ENCODE results near the gene ZNF737. TPM values are rescaled to one million over a fixed set of nuclear protein-coding genes. Genes with fewer than 3 reads are reported as not detected.
"Not testable (repeated sequence)": the region's sequence is repeated elsewhere in the genome, so short reads cannot be mapped to it uniquely, and the experiment has no call there.

ZNF737 gene
- total RNA-seq (10 to 100 TPM; 17.8 to 33.0 (median 21.1) TPM), polyA plus RNA-seq (1 to 10 TPM; 3.2 to 5.2 (median 5.0) TPM)
- long read RNA-seq, donor 1, partial matches to known transcripts: 0 of 4 reads
- long read RNA-seq, donor 1, other reads (novel, unspliced or antisense): 0 of 4 reads
- long read RNA-seq, donor 2, partial matches to known transcripts: 0 of 4 reads
- long read RNA-seq, donor 2, other reads (novel, unspliced or antisense): 0 of 4 reads

GRCh38 chr19:20565321-20566018 lies at the start of gene ZNF737:
ZNF737 (minus strand) TSS chr19:20565781; CDS start chr19:20565640, 141 bp downstream.
- no peaks in the 10 kb centered on the region for H3K27me3 ChIP-seq (replicated peaks in 1 of 7)
- H3K4me1 ChIP-seq: peaks cover 4 to 22% (median 11%) of the 10 kb centered on the region in 6 donors
- peaks cover 0 to 81% (median 65%) of the 10 kb centered on the region in 8 donors for H3K9me3 ChIP-seq
- DNase-seq: peak; percentile 93
- WGBS, 5 donors: 0 to 1% (median 0%) methylated on average over 17 to 28 of the region's 28 CpGs
- intact Hi-C loops (cut with DNase I; ENCODE audit: low total_unique reads): no loop called here
- peak; percentile 85 to 93 (median 90) for TF ChIP-seq POLR2AphosphoS5 (IDR thresholded peaks at IDR 0.05)
- TF ChIP-seq POLR2A (IDR thresholded peaks at IDR 0.05): peak in 2 of 3 donors; percentile 37 to 87
- peak in 7 of 11 experiments; percentile 20 to 40 (median 28) for TF ChIP-seq CTCF (IDR thresholded peaks at IDR 0.05 in 8 of 11, conservative IDR thresholded peaks at IDR 0.05 in 3 of 11)
- peaks cover 0 to 41% (median 21%) of the 10 kb centered on the region in 6 donors for H3K36me3 ChIP-seq
- peak within 1 kb of the TSS; percentile 75 to 92 (median 90) for H3K27ac ChIP-seq
- H3K4me3 ChIP-seq: peak within 1 kb of the TSS; percentile 57 to 91 (median 74)

- H3K4me1 ChIP-seq; H3K27me3 ChIP-seq (replicated peaks in 1 of 7); H3K4me3 ChIP-seq; intact Hi-C loops (cut with DNase I; ENCODE audit: low total_unique reads); H3K36me3 ChIP-seq; H3K27ac ChIP-seq; DNase-seq: not testable (repeated sequence)
- WGBS, 5 donors: 85 to 95% (median 88%) methylated on average over 4 of the region's 4 CpGs
- peaks cover 0 to 100% (median 85%) of the 10 kb centered on the region in 8 donors for H3K9me3 ChIP-seq
These were observed 49.4 kb upstream of the ZNF737 start for GRCh38 chr19:20614971-20615370.

- H3K9me3 ChIP-seq: peaks cover 0 to 100% (median 87%) of the 10 kb centered on the region in 8 donors
- peak overlapping the region in 7 of 8 donors; percentile 5 to 56 (median 23) for H3K4me3 ChIP-seq
- H3K4me1 ChIP-seq: peaks cover 0 to 7% (median 0%) of the 10 kb centered on the region in 6 donors
- TF ChIP-seq POLR2AphosphoS5 (IDR thresholded peaks at IDR 0.05) (no peak), POLR2A (IDR thresholded peaks at IDR 0.05) (no peak)
- intact Hi-C loops (cut with DNase I; ENCODE audit: low total_unique reads): no loop called here
- H3K27ac ChIP-seq: peak overlapping the region in 2 of 8 donors; percentile 18 to 49
- H3K36me3 ChIP-seq: no peaks in the 10 kb centered on the region
- 20 to 39% (median 25%) methylated on average over 4 to 5 of the region's 5 CpGs for WGBS, 5 donors
- H3K27me3 ChIP-seq (replicated peaks in 1 of 7): no peaks in the 10 kb centered on the region
- DNase-seq: no peak
These were observed 47.2 kb upstream of the ZNF737 start for GRCh38 chr19:20612711-20613316.

- TF ChIP-seq POLR2AphosphoS5 (IDR thresholded peaks at IDR 0.05) (no peak), CTCF (IDR thresholded peaks at IDR 0.05 in 8 of 11, conservative IDR thresholded peaks at IDR 0.05 in 3 of 11) (no peak), POLR2A (IDR thresholded peaks at IDR 0.05) (no peak)
- 65 to 80% (median 76%) methylated on average over 6 of the region's 6 CpGs for WGBS, 5 donors
- intact Hi-C loops (cut with DNase I; ENCODE audit: low total_unique reads): no loop called here
- no peaks in the 10 kb centered on the region for H3K36me3 ChIP-seq
- peak overlapping the region in 2 of 8 donors; percentile 18 to 49 for H3K27ac ChIP-seq
- H3K9me3 ChIP-seq: peaks cover 0 to 100% (median 84%) of the 10 kb centered on the region in 8 donors
- peak overlapping the region in 5 of 8 donors; percentile 9 to 56 (median 26) for H3K4me3 ChIP-seq
- no peaks in the 10 kb centered on the region for H3K27me3 ChIP-seq (replicated peaks in 1 of 7)
- H3K4me1 ChIP-seq: peaks cover 0 to 7% (median 0%) of the 10 kb centered on the region in 6 donors
- no peak for DNase-seq
These were observed 46.3 kb upstream of the ZNF737 start for GRCh38 chr19:20611866-20612265.

Data from spleen (tissue), 13 donors.